ENCODE measurements around the gene MAPKAP1. TPM values are rescaled to one million over a fixed set of nuclear protein-coding genes. Genes with fewer than 3 reads are reported as not detected.

MAPKAP1 gene
- total RNA-seq, 1 donor from 2014 or later: 70.7 TPM

DNA sequence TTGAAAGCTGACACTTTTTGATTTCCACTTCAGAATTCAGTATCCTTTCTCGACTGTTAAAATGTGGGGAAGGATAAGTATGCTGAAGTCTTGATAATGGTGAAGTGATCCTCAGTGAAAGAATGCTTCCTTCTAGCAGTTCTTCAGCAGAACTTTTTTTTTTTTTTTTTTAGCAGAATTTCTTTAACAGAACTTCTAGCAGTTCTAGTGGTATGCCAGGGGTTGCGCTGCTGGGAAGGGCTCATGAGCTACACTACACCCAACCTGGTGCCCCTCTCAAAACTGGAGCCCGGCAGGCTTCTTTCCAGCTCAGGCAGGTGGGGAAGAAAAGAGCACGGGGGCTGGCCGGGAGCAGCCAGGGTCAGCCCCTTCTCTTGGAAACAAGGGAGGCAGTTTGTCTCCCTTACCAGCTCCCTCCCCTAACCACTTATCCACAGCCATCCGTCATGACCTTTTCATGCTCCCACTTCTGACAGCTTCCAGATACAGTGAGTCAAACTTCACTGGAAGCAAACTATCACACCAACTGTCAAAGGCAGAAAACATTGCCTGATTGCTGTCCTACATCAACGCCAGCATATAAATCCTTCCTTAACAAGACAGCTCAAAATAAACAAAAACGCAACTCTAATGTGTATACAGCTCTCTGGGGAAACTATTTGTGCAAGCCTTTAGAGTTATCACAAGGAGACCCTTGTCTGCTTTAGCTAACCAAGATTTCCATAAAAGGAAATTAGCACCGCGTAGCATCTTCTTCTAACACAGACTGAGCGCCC, 233.9 kb downstream of the MAPKAP1 start:
- no peaks in the 10 kb centered on the region for H3K9me3 ChIP-seq
- H3K27ac ChIP-seq: peak overlapping the region; percentile 69
- H3K27me3 ChIP-seq: no peaks in the 10 kb centered on the region
- intact Hi-C loops (cut with DNase I): no loop called here
- H3K4me3 ChIP-seq: no peak overlapping the region
- H3K4me1 ChIP-seq: peaks cover 32% of the 10 kb centered on the region
- peaks cover 0 to 8% of the 10 kb centered on the region in 2 donors for H3K36me3 ChIP-seq
- no peak for DNase-seq (ENCODE audit: extremely low spot score in 2 of 2)
- no peak for TF ChIP-seq POLR2A (IDR thresholded peaks at IDR 0.05)
- peak in 1 of 2 donors; percentile 32 for TF ChIP-seq POLR2AphosphoS5 (IDR thresholded peaks at IDR 0.05; ENCODE audit: insufficient read depth in 1 of 2, low read depth in 1 of 2)
- no peak for TF ChIP-seq CTCF (IDR thresholded peaks at IDR 0.05)

- H3K27me3 ChIP-seq: no peaks in the 10 kb centered on the region
- H3K9me3 ChIP-seq: no peaks in the 10 kb centered on the region
- H3K27ac ChIP-seq: peak overlapping the region; percentile 69
- no peak for DNase-seq (ENCODE audit: extremely low spot score in 2 of 2)
- no peak for TF ChIP-seq CTCF (IDR thresholded peaks at IDR 0.05)
- no peak overlapping the region for H3K4me3 ChIP-seq
- peaks cover 0 to 12% of the 10 kb centered on the region in 2 donors for H3K36me3 ChIP-seq
- H3K4me1 ChIP-seq: peaks cover 37% of the 10 kb centered on the region
- intact Hi-C loops (cut with DNase I): no loop called here
These were observed 234.5 kb downstream of the MAPKAP1 start for GRCh38 chr9:125472562-125472925.

- DNase-seq (ENCODE audit: extremely low spot score in 2 of 2): no peak
- no peaks in the 10 kb centered on the region for H3K27me3 ChIP-seq
- H3K36me3 ChIP-seq: peaks cover 0 to 17% of the 10 kb centered on the region in 2 donors
- intact Hi-C loops (cut with DNase I): no loop called here
- TF ChIP-seq POLR2AphosphoS5 (IDR thresholded peaks at IDR 0.05; ENCODE audit: insufficient read depth in 1 of 2, low read depth in 1 of 2): no peak
- no peak for TF ChIP-seq POLR2A (IDR thresholded peaks at IDR 0.05)
- H3K4me1 ChIP-seq: peaks cover 37% of the 10 kb centered on the region
- no peak overlapping the region for H3K4me3 ChIP-seq
- H3K9me3 ChIP-seq: no peaks in the 10 kb centered on the region
- peak overlapping the region; percentile 69 for H3K27ac ChIP-seq
These were observed 236.0 kb downstream of the MAPKAP1 start for GRCh38 chr9:125470767-125471580.

GRCh38 chr9:125470189-125470588, 236.8 kb downstream of the MAPKAP1 start:
- Histone ChIP-seq H3K4me1 (peaks cover 37% of the 10 kb centered on the region), H3K36me3 (peaks cover 0 to 17% of the 10 kb centered on the region in 2 donors)
- intact Hi-C loops (cut with DNase I): no loop called here

GRCh38 chr9:125468646-125469045, 238.4 kb downstream of the MAPKAP1 start:
- no peak overlapping the region for H3K27ac ChIP-seq
- intact Hi-C loops (cut with DNase I): no loop called here
- TF ChIP-seq POLR2A (IDR thresholded peaks at IDR 0.05): no peak
- TF ChIP-seq CTCF (IDR thresholded peaks at IDR 0.05): no peak
- TF ChIP-seq POLR2AphosphoS5 (IDR thresholded peaks at IDR 0.05; ENCODE audit: insufficient read depth in 1 of 2, low read depth in 1 of 2): no peak

More at GRCh38 chr9:125470189-125470588, 236.8 kb downstream of the MAPKAP1 start:
- H3K9me3 ChIP-seq: no peaks in the 10 kb centered on the region
- DNase-seq (ENCODE audit: extremely low spot score in 2 of 2): no peak
- no peaks in the 10 kb centered on the region for H3K27me3 ChIP-seq
- no peak overlapping the region for H3K27ac ChIP-seq
- H3K4me3 ChIP-seq: no peak overlapping the region
- TF ChIP-seq CTCF (IDR thresholded peaks at IDR 0.05) (no peak), POLR2A (IDR thresholded peaks at IDR 0.05) (no peak), POLR2AphosphoS5 (IDR thresholded peaks at IDR 0.05; ENCODE audit: insufficient read depth in 1 of 2, low read depth in 1 of 2) (no peak)

More at GRCh38 chr9:125468646-125469045, 238.4 kb downstream of the MAPKAP1 start:
- Histone ChIP-seq H3K27me3 (no peaks in the 10 kb centered on the region), H3K4me3 (no peak overlapping the region), H3K9me3 (no peaks in the 10 kb centered on the region), H3K36me3 (peaks cover 0 to 17% of the 10 kb centered on the region in 2 donors), H3K4me1 (peaks cover 25% of the 10 kb centered on the region)
- DNase-seq (ENCODE audit: extremely low spot score in 2 of 2): no peak

Data from vagina (tissue), 2 donors.